Loucy (cell line): ENCODE measurements around the gene UTP20.

Experiments
- H2AFZ ChIP-seq: fragments of 200-600 bp; sonication (generic); 2 replicates; pipeline ENCODE4 v1.6.0; 2016; ENCODE audit warnings: antibody characterized with exemption, mild to moderate bottlenecking, low read length, moderate library complexity
- H3F3A ChIP-seq: fragments of 200-600 bp; 2 replicates; pipeline ENCODE4 v1.6.0; 2016; ENCODE audit warnings: antibody characterized with exemption, low read depth, mild to moderate bottlenecking
- H3K27me3 ChIP-seq: fragments of 200-600 bp; sonication (generic); 2 replicates; pipeline ENCODE4 v1.6.1; 2014; ENCODE audit warnings: low read length, mild to moderate bottlenecking; ENCODE audit not compliant: insufficient read depth, poor library complexity, severe bottlenecking
- H3K36me3 ChIP-seq: fragments of 200-600 bp; sonication (generic); 2 replicates; pipeline ENCODE4 v1.6.1; 2016; ENCODE audit warnings: low read length; ENCODE audit not compliant: insufficient read depth
- H3K4me1 ChIP-seq: fragments of 200-600 bp; sonication (generic); 2 replicates; pipeline ENCODE4 v1.5.1; 2014; ENCODE audit warnings: low read length, mild to moderate bottlenecking; ENCODE audit not compliant: insufficient read depth, poor library complexity, severe bottlenecking
- H3K4me2 ChIP-seq: fragments of 200-600 bp; sonication (generic); 2 replicates; pipeline ENCODE4 v1.6.0; 2014; ENCODE audit warnings: antibody characterized with exemption, low read length, low read depth, mild to moderate bottlenecking; ENCODE audit not compliant: poor library complexity, severe bottlenecking
- H3K4me3 ChIP-seq: fragments of 200-600 bp; sonication (generic); 2 replicates; pipeline ENCODE4 v1.5.1; 2014; ENCODE audit warnings: low read length, mild to moderate bottlenecking, mixed read lengths; ENCODE audit not compliant: poor library complexity, severe bottlenecking
- H3K79me2 ChIP-seq: fragments of 200-600 bp; sonication (generic); 2 replicates; pipeline ENCODE4 v1.6.1; 2014; ENCODE audit warnings: low read length; ENCODE audit not compliant: insufficient read depth
- H3K9ac ChIP-seq: fragments of 200-600 bp; sonication (generic); 2 replicates; pipeline ENCODE4 v1.6.0; 2014; ENCODE audit warnings: mild to moderate bottlenecking, low read depth, low read length, moderate library complexity; ENCODE audit not compliant: poor library complexity, severe bottlenecking
- H3K9me2 ChIP-seq: fragments of 200-600 bp; sonication (generic); replicated peaks from 2 replicates; pipeline ENCODE4 v1.6.1; 2016; ENCODE audit warnings: low read depth, low read length, mixed read lengths
- H3K9me3 ChIP-seq: fragments of 200-600 bp; sonication (generic); 2 replicates; pipeline ENCODE4 v1.6.1; 2014; ENCODE audit warnings: mild to moderate bottlenecking, antibody characterized with exemption, low read length, low read depth; ENCODE audit not compliant: insufficient read depth
- H4K20me1 ChIP-seq: fragments of 200-600 bp; sonication (generic); 2 replicates; pipeline ENCODE4 v1.6.0; 2014; ENCODE audit warnings: antibody characterized with exemption, low read length, mild to moderate bottlenecking; ENCODE audit not compliant: insufficient read depth, poor library complexity, severe bottlenecking
- EZH2phosphoT487 ChIP-seq: fragments of 200-600 bp; IDR thresholded peaks from 2 replicates; pipeline ENCODE4 v1.6.1; 2018; ENCODE audit warnings: antibody characterized with exemption, mild to moderate bottlenecking, moderate library complexity, borderline replicate concordance
- TF ChIP-seq, protein P1 (sequence below): fragments of 200-600 bp; sonication (generic); conservative IDR thresholded peaks from 2 replicates; pipeline ENCODE4 v1.5.1; 2014; ENCODE audit warnings: mild to moderate bottlenecking, antibody characterized with exemption, low read length

UTP20 gene

DNA sequence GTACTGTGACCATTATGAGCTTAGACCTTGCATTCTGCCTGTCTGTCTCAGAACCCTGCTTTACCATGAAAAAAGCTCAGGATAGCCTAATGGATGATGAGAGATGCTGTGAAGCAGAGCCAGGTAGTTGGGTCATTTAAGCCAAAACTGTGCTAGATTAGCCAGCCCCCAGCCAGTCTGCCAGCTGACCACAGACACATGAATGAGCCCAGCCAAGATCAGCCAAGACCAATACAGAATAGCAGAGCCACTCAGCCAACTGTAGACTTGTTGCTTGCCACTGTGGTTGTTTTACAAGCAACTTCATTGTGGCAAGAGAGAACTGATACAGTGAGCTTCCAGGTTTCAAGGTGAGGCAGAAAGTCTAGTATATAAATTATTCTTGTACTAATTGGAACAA lies 12.8 kb upstream of the UTP20 start:
- Histone ChIP-seq H3K9ac (no peak overlapping the region), H3K4me1 (no peaks in the 10 kb centered on the region), H3K9me3 (no peaks in the 10 kb centered on the region), H3K4me3 (no peak overlapping the region), H3K9me2 (no peaks in the 10 kb centered on the region), H3K27me3 (no peaks in the 10 kb centered on the region), H2AFZ (no peak overlapping the region), H3K36me3 (no peaks in the 10 kb centered on the region), H4K20me1 (no peaks in the 10 kb centered on the region), H3F3A (no peaks in the 10 kb centered on the region), H3K79me2 (no peaks in the 10 kb centered on the region), H3K4me2 (no peak overlapping the region)
- TF ChIP-seq, protein P1, sequence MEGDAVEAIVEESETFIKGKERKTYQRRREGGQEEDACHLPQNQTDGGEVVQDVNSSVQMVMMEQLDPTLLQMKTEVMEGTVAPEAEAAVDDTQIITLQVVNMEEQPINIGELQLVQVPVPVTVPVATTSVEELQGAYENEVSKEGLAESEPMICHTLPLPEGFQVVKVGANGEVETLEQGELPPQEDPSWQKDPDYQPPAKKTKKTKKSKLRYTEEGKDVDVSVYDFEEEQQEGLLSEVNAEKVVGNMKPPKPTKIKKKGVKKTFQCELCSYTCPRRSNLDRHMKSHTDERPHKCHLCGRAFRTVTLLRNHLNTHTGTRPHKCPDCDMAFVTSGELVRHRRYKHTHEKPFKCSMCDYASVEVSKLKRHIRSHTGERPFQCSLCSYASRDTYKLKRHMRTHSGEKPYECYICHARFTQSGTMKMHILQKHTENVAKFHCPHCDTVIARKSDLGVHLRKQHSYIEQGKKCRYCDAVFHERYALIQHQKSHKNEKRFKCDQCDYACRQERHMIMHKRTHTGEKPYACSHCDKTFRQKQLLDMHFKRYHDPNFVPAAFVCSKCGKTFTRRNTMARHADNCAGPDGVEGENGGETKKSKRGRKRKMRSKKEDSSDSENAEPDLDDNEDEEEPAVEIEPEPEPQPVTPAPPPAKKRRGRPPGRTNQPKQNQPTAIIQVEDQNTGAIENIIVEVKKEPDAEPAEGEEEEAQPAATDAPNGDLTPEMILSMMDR = no peak
- no peak for TF ChIP-seq EZH2phosphoT487

DNA sequence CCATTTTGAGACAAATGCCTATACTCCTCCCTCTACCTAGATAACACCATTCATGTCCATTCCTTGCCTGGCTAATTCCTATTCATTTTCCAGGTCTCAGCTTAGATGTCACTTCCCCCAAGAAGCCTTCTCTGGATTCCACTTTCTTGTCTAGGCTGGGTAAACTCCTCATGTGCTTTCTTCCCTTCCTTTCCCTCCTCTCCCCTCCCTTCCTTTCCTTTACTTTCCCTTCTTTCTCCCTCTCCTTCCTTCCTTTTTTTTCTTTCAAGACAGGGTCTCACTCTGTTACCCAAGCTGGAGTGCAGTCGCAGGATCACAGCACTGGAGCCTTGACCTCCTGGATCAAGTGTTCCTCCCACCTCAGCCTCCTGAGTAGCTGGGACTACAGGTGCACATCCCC lies 3.5 kb upstream of the UTP20 start:
- H4K20me1 ChIP-seq = no peaks in the 10 kb centered on the region
- no peaks in the 10 kb centered on the region for H3F3A ChIP-seq
- no peaks in the 10 kb centered on the region for H3K36me3 ChIP-seq
- no peak overlapping the region for H2AFZ ChIP-seq
- no peak overlapping the region for H3K9ac ChIP-seq
- TF ChIP-seq EZH2phosphoT487 = no peak
- TF ChIP-seq, protein P1 = no peak
- peaks cover 14% of the 10 kb centered on the region for H3K79me2 ChIP-seq
- peaks cover 4% of the 10 kb centered on the region for H3K4me1 ChIP-seq
- H3K9me2 ChIP-seq = no peaks in the 10 kb centered on the region
- no peak overlapping the region for H3K4me2 ChIP-seq
- H3K4me3 ChIP-seq = no peak overlapping the region
- H3K9me3 ChIP-seq = no peaks in the 10 kb centered on the region
- H3K27me3 ChIP-seq = no peaks in the 10 kb centered on the region

DNA sequence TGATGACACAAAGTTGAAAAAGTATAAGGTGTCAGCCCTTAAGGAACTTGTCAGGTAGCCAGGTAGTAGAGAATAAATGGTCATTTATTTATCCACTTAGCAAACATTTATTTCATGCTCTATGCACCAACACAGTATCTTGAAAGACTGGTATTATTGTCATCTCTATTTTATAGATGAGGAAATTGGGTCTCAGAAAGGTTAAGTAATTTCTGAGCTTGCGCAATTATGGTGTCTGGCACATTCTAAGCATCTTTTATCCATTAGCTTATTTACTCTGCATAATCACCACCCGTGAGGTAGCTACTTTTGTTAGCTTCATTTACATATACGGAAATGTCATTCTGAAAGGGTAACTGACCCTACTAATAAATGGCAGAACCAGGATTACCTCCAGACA lies 2.5 kb upstream of the UTP20 start:
- no peaks in the 10 kb centered on the region for H3K9me3 ChIP-seq
- TF ChIP-seq, protein P1 = no peak
- TF ChIP-seq EZH2phosphoT487 = no peak
- no peaks in the 10 kb centered on the region for H3K36me3 ChIP-seq
- H3K9ac ChIP-seq = no peak overlapping the region
- H3K4me3 ChIP-seq = no peak overlapping the region
- H3F3A ChIP-seq = no peaks in the 10 kb centered on the region
- no peaks in the 10 kb centered on the region for H3K27me3 ChIP-seq
- H3K4me1 ChIP-seq = peaks cover 8% of the 10 kb centered on the region
- H3K79me2 ChIP-seq = peaks cover 22% of the 10 kb centered on the region
- no peak overlapping the region for H2AFZ ChIP-seq
- H3K9me2 ChIP-seq = no peaks in the 10 kb centered on the region
- H3K4me2 ChIP-seq = no peak overlapping the region
- no peaks in the 10 kb centered on the region for H4K20me1 ChIP-seq
